ENCODE measurements around the gene CMPK1. TPM values are rescaled to one million over a fixed set of nuclear protein-coding genes. Genes with fewer than 3 reads are reported as not detected.

Gene CMPK1
- total RNA-seq, 2 experiments from 2014 or later, result 99.7 to 101 TPM

- Mint-ChIP-seq H3K4me3 (no peak overlapping the region), H3K27ac (no peak overlapping the region), H3K9me3 (no peaks in the 10 kb centered on the region), H3K4me1 (ENCODE audit: low read depth) (no peaks in the 10 kb centered on the region), H3K27me3 (peaks cover 14% of the 10 kb centered on the region), H3K36me3 (ENCODE audit: low read depth) (no peaks in the 10 kb centered on the region)
- ChIA-PET POLR2A (no interaction called here), CTCF (interaction anchor here (0.6 to 1.0 kb wide), 4 partner anchors 14 to 35 kb away, joined by 3 to 4 read pairs (median 3); partner anchors contain the start of gene FOXD2)
- DNase-seq, result no peak
- no peak for TF ChIP-seq CTCF (IDR thresholded peaks at IDR 0.05)
- intact Hi-C loops (cut with micrococcal nuclease), result no loop called here
- no peak for ATAC-seq
Observed at GRCh38 chr1:47402591-47402990, 69.0 kb downstream of the CMPK1 start.

- H3K27ac Mint-ChIP-seq, result no peak overlapping the region
- no peak overlapping the region for H3K4me3 Mint-ChIP-seq
- H3K9me3 Mint-ChIP-seq, result no peaks in the 10 kb centered on the region
- intact Hi-C loops (cut with micrococcal nuclease), result no loop called here
- ChIA-PET POLR2A (no interaction called here), CTCF (no interaction called here)
- no peaks in the 10 kb centered on the region for H3K36me3 Mint-ChIP-seq (ENCODE audit: low read depth)
- peaks cover 14% of the 10 kb centered on the region for H3K27me3 Mint-ChIP-seq
- DNase-seq, result no peak
- H3K4me1 Mint-ChIP-seq (ENCODE audit: low read depth), result no peaks in the 10 kb centered on the region
- ATAC-seq, result no peak
- TF ChIP-seq CTCF (IDR thresholded peaks at IDR 0.05), result no peak
Observed at GRCh38 chr1:47403321-47403910, 69.8 kb downstream of the CMPK1 start.

- POLR2A ChIA-PET, result no interaction called here
- Mint-ChIP-seq H3K4me3 (no peak overlapping the region), H3K27me3 (peaks cover 12% of the 10 kb centered on the region), H3K36me3 (ENCODE audit: low read depth) (no peaks in the 10 kb centered on the region), H3K9me3 (no peaks in the 10 kb centered on the region), H3K4me1 (ENCODE audit: low read depth) (no peaks in the 10 kb centered on the region), H3K27ac (no peak overlapping the region)
- no peak for TF ChIP-seq CTCF (IDR thresholded peaks at IDR 0.05)
- CTCF ChIA-PET, result no interaction called here
- peak; percentile 4 for DNase-seq
- ATAC-seq, result no peak
- intact Hi-C loops (cut with micrococcal nuclease), result no loop called here
Observed at GRCh38 chr1:47405697-47406096, 72.1 kb downstream of the CMPK1 start.

GRCh38 chr1:47406966-47407365 is 73.4 kb downstream of the CMPK1 start:
- ChIA-PET CTCF (no interaction called here), POLR2A (no interaction called here)
- H3K27ac Mint-ChIP-seq, result no peak overlapping the region
- TF ChIP-seq CTCF (IDR thresholded peaks at IDR 0.05), result no peak
- H3K4me3 Mint-ChIP-seq, result no peak overlapping the region
- no peak for DNase-seq
- no peaks in the 10 kb centered on the region for H3K36me3 Mint-ChIP-seq (ENCODE audit: low read depth)
- H3K4me1 Mint-ChIP-seq (ENCODE audit: low read depth), result no peaks in the 10 kb centered on the region
- peaks cover 8% of the 10 kb centered on the region for H3K27me3 Mint-ChIP-seq
- H3K9me3 Mint-ChIP-seq, result no peaks in the 10 kb centered on the region
- ATAC-seq, result no peak
- intact Hi-C loops (cut with micrococcal nuclease), result no loop called here

GRCh38 chr1:47407481-47407880 is 73.9 kb downstream of the CMPK1 start:
- CTCF ChIA-PET, result interaction anchor here (1.6 kb wide), 1 partner anchor 18 kb away, joined by 8 read pairs; no protein-coding TSS in a partner anchor
- intact Hi-C loops (cut with micrococcal nuclease), result no loop called here
- Mint-ChIP-seq H3K9me3 (no peaks in the 10 kb centered on the region), H3K27ac (no peak overlapping the region), H3K4me3 (no peak overlapping the region), H3K27me3 (peaks cover 8% of the 10 kb centered on the region), H3K36me3 (ENCODE audit: low read depth) (no peaks in the 10 kb centered on the region), H3K4me1 (ENCODE audit: low read depth) (no peaks in the 10 kb centered on the region)
- POLR2A ChIA-PET, result no interaction called here
- no peak for ATAC-seq
- TF ChIP-seq CTCF (IDR thresholded peaks at IDR 0.05), result no peak
- DNase-seq, result no peak
